Fibroblast of villous mesenchyme (primary cell): ENCODE measurements around the gene MAPK10. TPM values are rescaled to one million over a fixed set of nuclear protein-coding genes. Genes with fewer than 3 reads are reported as not detected.

Experiments used
- DNase-seq: peaks from one replicate; pipeline ENCODE4 v3.0.0-alpha.2; 2010; ENCODE audit warnings: low read depth
- H3K4me3 ChIP-seq: 2 replicates; pipeline ENCODE4 v1.5.1; 2011; ENCODE audit warnings: low read depth, mild to moderate bottlenecking, low read length
- CTCF ChIP-seq: IDR thresholded peaks from 2 replicates; pipeline ENCODE4 v1.5.1; 2012; ENCODE audit warnings: low read depth, mild to moderate bottlenecking, low read length; ENCODE audit not compliant: insufficient read depth
- total RNA-seq: library from RNA; depleted of rRNA; stranded (reverse); fragments of >200 nt; gene quantifications from 2 replicates; pipeline ENCODE4 v1.2.3, GENCODE V29; 2012

The MAPK10 gene
- total RNA-seq, 1 donor: 12.1 TPM

- no peak for TF ChIP-seq CTCF
- H3K4me3 ChIP-seq: no peak overlapping the region
- DNase-seq: peak; percentile 82
Observed at GRCh38 chr4:86367577-86367976, 7.7 kb upstream of the MAPK10 start.

GRCh38 chr4:86366920-86367319 is 7.1 kb upstream of the MAPK10 start:
- DNase-seq: no peak
- H3K4me3 ChIP-seq: no peak overlapping the region
- no peak for TF ChIP-seq CTCF

- TF ChIP-seq CTCF: no peak
- no peak overlapping the region for H3K4me3 ChIP-seq
- no peak for DNase-seq
Observed at GRCh38 chr4:86362510-86362909, 2.7 kb upstream of the MAPK10 start.

- DNase-seq: peak; percentile 68
- no peak for TF ChIP-seq CTCF
Observed at GRCh38 chr4:86358257-86358656, 1.6 kb downstream of the MAPK10 start.

GRCh38 chr4:86357608-86358007 is 2.2 kb downstream of the MAPK10 start:
- no peak for TF ChIP-seq CTCF
- no peak for DNase-seq
- no peak overlapping the region for H3K4me3 ChIP-seq

More at GRCh38 chr4:86358257-86358656, 1.6 kb downstream of the MAPK10 start:
- H3K4me3 ChIP-seq: no peak overlapping the region

- no peak overlapping the region for H3K4me3 ChIP-seq
- DNase-seq: no peak
- TF ChIP-seq CTCF: no peak
Observed at GRCh38 chr4:86356425-86357210, 3.2 kb downstream of the MAPK10 start.

- no peak overlapping the region for H3K4me3 ChIP-seq
- DNase-seq: no peak
- no peak for TF ChIP-seq CTCF
Observed at GRCh38 chr4:86354390-86354789, 5.5 kb downstream of the MAPK10 start.
